GM18526 (cell line): ENCODE measurements around the gene NIT1.

Experiments used
- POLR2A ChIP-seq: IDR thresholded peaks from 3 replicates; pipeline ENCODE4 v1.6.1; 2011; ENCODE audit not compliant: insufficient read length; ENCODE audit errors: extremely low read depth

Gene NIT1

DNA sequence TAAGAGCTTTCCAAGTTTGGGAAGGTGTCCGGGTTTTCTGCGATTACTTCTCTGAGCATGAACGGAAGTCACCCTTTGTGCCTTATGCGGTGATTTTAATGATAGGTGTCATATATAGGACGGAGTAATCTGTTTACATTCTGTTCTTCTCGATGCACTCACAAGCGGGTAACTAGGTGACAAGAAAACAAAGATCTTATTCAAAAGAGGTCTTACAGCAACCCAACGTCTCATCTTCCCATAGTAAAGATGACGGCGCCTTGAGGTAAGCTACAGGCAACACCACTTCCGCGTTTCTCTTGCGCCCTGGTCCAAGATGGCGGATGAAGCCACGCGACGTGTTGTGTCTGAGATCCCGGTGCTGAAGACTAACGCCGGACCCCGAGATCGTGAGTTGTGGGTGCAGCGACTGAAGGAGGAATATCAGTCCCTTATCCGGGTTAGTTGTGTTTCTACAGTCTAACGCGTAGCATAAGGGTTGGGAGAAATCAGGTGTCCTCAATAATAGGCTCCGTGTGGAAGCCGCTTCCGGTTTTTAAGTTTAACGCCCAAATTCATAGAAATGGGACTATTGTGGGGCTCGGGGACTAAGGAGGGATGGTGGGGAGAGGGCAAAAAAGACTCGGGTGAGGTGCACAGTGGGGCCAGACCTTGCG lies 35.9 kb downstream of the NIT1 start, which contains the start of gene UFC1:
TSS of gene UFC1 (plus strand) at position 297 of the 656 bp plus-strand sequence. CDS start at position 317, 20 bp downstream.
- peak; percentile 89 for TF ChIP-seq POLR2A

DNA sequence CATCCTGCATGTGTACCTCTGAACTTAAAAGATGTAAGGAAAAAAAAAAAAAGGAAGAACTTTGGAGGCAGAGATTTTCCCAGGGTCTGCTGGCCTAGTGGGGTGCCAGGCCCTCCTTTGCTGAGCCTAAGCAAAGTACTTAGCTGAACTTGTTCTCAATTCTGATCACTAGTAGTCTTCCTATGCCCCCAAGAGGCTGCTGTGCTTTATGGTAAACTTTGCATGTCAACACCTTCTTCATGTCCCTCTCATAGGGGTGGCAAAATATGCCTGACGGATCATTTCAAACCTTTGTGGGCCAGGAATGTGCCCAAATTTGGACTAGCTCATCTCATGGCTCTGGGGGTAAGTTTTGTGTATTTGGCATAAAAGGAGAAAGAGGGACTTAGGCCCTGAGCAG lies 40.0 kb downstream of the NIT1 start:
- no peak for TF ChIP-seq POLR2A

DNA sequence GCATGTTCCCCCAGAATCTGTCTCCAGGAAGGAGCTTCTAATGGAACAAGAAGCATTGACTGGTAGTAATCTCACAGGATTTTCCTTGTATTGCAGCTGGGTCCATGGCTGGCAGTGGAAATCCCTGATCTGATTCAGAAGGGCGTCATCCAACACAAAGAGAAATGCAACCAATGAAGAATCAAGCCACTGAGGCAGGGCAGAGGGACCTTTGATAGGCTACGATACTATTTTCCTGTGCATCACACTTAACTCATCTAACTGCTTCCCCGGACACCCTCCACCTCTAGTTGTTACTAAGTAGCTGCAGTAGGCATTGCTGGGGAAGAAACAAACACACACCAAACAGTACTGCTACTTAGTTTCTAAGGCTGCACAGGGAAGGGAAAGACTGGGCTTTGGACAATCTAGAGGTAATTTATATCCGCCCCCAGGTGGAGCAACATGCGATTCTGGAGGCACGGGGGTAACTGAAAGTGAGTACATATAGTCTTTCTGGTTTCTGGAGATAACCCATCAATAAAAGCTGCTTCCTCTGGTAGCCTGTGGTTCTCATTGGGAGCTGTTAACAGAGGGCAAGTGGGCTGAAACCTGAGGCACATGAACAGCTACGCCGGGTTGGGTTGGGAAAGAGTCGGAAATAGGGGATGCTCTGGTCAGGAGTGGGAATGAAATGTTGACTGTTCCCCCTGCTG lies 40.6 kb downstream of the NIT1 start:
- TF ChIP-seq POLR2A, result no peak

DNA sequence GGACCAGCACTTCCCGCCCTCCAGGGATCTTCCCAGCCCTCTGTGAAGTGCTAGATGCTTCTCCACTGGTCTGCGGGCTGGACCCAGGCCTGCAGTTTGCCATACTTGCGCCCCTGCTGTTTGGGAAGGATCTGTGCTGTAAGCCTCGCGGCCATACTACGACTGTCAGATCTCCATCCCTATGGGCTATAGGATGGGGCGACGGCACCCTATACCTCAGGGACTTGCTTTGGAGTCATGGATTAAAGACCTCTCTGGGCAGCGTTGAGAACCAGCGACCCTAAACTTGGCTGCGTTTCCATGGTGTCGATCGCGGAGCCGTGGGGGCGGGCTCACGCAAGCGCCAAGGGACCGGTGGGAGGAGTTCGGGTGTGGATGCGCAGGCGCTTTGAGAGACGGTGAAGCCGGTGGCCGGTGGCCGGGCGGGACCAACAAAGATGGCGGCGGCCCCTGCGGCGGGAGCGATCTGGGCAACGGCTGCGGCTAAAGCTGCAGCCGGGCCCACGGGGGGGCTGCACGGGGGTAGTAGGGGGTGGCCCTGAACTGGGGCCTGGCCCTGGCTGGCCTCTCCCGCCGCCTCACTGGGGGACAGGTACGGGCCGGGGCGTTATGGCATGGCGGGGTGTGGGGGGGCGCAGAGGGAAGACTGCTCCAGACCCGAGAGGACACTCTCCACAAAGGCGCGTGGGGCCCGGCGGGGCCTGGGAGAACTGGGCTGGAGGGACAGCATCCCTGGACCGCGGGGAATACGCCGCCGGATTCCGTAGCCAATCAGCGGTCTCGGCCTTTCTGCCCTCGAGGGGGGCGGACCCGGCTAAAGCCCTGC lies 41.4 kb downstream of the NIT1 start, which contains the start of gene USP21:
TSS of gene USP21 (plus strand) at position 414 of the 826 bp plus-strand sequence. CDS start 1,141 bp downstream, outside the sequence.
- TF ChIP-seq POLR2A, result peak; percentile 60

DNA sequence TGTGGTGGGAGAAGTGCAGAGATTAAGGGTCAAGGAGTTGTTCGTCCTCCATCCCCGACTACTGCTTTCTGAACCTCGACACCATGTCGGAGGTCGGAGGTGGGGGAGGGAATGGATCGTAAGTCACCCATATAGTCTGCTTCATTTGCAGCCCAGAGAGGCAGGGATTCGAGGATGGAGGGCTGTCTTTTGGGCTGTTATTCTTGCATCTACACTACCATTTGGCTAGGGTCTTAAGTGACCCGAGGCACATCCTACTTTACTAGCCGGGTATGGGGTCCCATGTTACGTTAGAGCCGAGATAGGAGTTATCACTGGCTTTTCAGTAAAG lies 42.0 kb downstream of the NIT1 start:
- no peak for TF ChIP-seq POLR2A

DNA sequence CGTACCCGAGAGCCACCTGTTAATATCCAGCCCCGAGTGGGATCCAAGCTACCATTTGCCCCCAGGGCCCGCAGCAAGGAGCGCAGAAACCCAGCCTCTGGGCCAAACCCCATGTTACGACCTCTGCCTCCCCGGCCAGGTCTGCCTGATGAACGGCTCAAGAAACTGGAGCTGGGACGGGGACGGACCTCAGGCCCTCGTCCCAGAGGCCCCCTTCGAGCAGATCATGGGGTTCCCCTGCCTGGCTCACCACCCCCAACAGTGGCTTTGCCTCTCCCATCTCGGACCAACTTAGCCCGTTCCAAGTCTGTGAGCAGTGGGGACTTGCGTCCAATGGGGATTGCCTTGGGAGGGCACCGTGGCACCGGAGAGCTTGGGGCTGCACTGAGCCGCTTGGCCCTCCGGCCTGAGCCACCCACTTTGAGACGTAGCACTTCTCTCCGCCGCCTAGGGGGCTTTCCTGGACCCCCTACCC lies 42.8 kb downstream of the NIT1 start:
- TF ChIP-seq POLR2A, result no peak

GRCh38 chr1:161161652-161162051 lies 43.7 kb downstream of the NIT1 start:
- TF ChIP-seq POLR2A, result no peak

- TF ChIP-seq POLR2A, result no peak
Measured at GRCh38 chr1:161162052-161162451, 44.1 kb downstream of the NIT1 start.

- no peak for TF ChIP-seq POLR2A
Measured at GRCh38 chr1:161162806-161163205, 44.9 kb downstream of the NIT1 start.

- no peak for TF ChIP-seq POLR2A
Measured at GRCh38 chr1:161163793-161164192, 45.9 kb downstream of the NIT1 start.

DNA sequence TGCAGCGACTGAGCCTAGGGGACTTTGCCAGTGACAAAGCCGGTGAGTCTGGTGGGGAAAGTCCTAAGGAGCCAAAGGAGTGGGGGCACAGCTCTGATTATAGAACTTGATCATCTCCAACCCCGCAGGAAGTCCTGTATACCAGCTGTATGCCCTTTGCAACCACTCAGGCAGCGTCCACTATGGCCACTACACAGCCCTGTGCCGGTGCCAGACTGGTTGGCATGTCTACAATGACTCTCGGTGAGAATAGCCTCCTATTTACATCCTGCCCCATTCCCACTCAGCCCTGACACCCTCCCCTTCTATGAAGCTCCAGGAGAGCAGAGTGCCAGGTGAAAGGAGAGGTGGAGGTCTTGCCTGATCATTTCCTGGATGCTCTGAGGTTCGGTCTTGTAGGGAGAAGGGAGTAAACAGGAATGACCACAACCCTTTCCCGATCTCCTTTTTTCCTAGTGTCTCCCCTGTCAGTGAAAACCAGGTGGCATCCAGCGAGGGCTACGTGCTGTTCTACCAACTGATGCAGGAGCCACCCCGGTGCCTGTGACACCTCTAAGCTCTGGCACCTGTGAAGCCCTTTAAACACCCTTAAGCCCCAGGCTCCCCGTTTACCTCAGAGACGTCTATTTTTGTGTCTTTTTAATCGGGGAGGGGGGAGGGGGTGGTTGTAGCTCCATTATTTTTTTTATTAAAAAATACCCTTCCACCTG lies 47.2 kb downstream of the NIT1 start:
- TF ChIP-seq POLR2A, result no peak

DNA sequence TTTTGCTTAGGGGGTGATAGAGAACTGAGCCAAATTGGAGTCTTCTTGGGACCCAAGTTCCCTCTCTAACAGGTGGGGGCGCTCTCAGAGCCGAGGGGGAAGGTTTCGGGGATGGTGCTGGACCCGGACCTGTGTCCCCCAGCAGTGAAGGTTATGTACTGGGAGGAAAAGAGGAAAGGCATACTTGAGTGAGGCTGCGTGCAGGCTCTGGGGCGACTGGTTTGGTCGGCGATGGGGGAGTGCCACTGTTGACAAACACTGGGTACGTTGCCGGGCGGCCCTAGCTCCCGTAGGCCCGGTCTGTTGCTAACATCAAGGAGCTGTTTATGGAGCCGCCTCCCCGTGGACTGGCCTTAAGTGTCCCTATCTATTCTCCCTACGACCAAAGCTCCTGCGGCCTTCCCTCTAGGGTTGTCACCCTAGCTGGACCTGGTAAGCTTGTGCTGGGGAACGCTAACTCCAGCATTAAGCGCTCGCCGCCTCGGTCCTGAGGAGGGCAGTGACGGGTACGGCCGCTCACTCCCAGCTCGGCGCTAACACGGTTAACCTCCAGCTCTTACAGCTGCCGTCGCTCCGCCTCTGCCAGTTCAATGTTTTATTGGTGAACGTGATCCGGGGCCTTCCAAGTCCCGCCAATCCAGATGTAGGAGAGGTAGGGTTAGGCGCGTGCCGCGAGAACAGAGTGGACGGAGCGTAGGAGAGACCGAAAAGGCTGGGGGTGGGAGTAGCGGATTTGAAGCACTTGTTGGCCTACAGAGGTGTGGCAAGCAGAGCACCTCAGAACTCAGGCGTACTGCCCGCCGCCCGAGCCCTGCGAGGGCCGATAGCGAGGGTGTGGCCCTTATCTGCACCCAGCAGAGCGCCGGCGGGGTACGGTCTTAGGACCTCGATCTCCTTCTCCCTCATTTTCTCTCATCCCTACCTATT lies 48.1 kb downstream of the NIT1 start, which contains the start of gene PPOX:
TSS of gene PPOX (plus strand) at position 685 of the 927 bp plus-strand sequence. CDS start 422 bp downstream, outside the sequence.
- TF ChIP-seq POLR2A, result peak; percentile 82

DNA sequence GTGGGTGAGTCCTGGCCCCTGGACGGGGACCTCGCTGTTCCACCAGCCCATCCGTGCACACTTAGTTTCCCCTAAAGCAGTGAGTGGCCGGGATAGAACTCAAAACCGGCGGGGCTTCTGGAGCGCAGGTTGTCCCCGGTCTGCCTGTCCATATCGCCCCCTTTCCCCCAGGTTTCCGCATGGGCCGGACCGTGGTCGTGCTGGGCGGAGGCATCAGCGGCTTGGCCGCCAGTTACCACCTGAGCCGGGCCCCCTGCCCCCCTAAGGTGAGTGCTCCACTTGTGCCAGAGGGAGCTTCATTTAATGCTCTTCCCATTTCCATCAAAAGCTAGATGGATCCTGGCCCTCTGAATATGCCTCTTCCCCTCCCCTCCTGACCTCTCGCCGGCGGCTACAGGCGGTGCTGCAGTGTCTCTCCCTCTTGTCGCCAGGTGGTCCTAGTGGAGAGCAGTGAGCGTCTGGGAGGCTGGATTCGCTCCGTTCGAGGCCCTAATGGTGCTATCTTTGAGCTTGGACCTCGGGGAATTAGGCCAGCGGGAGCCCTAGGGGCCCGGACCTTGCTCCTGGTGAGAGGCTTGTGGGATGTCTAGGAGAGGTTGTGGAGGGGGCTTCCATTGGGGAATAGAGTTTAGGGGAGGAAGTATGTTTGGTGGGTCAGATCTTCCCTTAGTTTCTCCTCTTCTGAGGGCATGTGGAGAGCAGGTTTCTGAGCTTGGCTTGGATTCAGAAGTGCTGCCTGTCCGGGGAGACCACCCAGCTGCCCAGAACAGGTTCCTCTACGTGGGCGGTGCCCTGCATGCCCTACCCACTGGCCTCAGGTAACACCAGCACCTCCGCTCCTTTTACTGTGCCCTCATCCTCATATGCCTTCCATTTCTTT lies 49.0 kb downstream of the NIT1 start:
- no peak for TF ChIP-seq POLR2A

- TF ChIP-seq POLR2A, result no peak
Measured at GRCh38 chr1:161168906-161169305, 51.0 kb downstream of the NIT1 start.
